Measurements from ENCODE around the gene RNF113B. TPM values are rescaled to one million over a fixed set of nuclear protein-coding genes. Genes with fewer than 3 reads are reported as not detected.

Gene RNF113B
- total RNA-seq, 1 donor = not detected

- H3K4me3 ChIP-seq (ENCODE audit: low read depth, low read length) = no peak overlapping the region
- no peak for TF ChIP-seq CTCF (IDR thresholded peaks at IDR 0.05; ENCODE audit: insufficient read depth, low read length)
- DNase-seq (ENCODE audit: low read depth) = no peak
These were observed 36.0 kb downstream of the RNF113B start for GRCh38 chr13:98141091-98141490.

- TF ChIP-seq CTCF (IDR thresholded peaks at IDR 0.05; ENCODE audit: insufficient read depth, low read length) = no peak
- no peak overlapping the region for H3K4me3 ChIP-seq (ENCODE audit: low read depth, low read length)
These were observed 42.2 kb downstream of the RNF113B start for GRCh38 chr13:98134901-98135300.

GRCh38 chr13:98133946-98134345 is 43.1 kb downstream of the RNF113B start:
- H3K4me3 ChIP-seq (ENCODE audit: low read depth, low read length) = no peak overlapping the region
- no peak for DNase-seq (ENCODE audit: low read depth)
- TF ChIP-seq CTCF (IDR thresholded peaks at IDR 0.05; ENCODE audit: insufficient read depth, low read length) = no peak

More at GRCh38 chr13:98134901-98135300, 42.2 kb downstream of the RNF113B start:
- DNase-seq (ENCODE audit: low read depth) = no peak

- DNase-seq (ENCODE audit: low read depth) = no peak
- no peak for TF ChIP-seq CTCF (IDR thresholded peaks at IDR 0.05; ENCODE audit: insufficient read depth, low read length)
- H3K4me3 ChIP-seq (ENCODE audit: low read depth, low read length) = no peak overlapping the region
These were observed 47.9 kb downstream of the RNF113B start for GRCh38 chr13:98129059-98129746.

Small RNAs within 50 kb of the gene (small RNA-seq; reads per million reads assigned to genes)
- 0.38 reads per million for gene MIR3170

Other genes with a start within 250 kb of the RNF113B start
- gene IPO5, start 223.6 kb downstream of the RNF113B start, total RNA-seq (ENCODE audit: low replicate concordance) = 212 and 286 TPM in 2 replicates
- 16.2 and 20.3 TPM in 2 replicates for gene FARP1, start 34.2 kb downstream of the RNF113B start, total RNA-seq (ENCODE audit: low replicate concordance)

All from fibroblast of the aortic adventitia (primary cell).